ENCODE data around the gene PLA2G5. TPM values are rescaled to one million over a fixed set of nuclear protein-coding genes. Genes with fewer than 3 reads are reported as not detected.

PLA2G5 gene
- total RNA-seq, 2 donors from 2014 or later = 18.7 to 19.2 TPM

- Histone ChIP-seq H3K9me3 (no peaks in the 10 kb centered on the region), H3K4me1 (ENCODE audit: control insufficient read depth in 1 of 2, low read depth in 2 of 2) (peaks cover 5 to 36% of the 10 kb centered on the region in 2 donors), H3K4me3 (no peak overlapping the region), H3K27me3 (replicated peaks; ENCODE audit: insufficient read depth) (no peaks in the 10 kb centered on the region), H3K36me3 (no peaks in the 10 kb centered on the region), H3K27ac (no peak overlapping the region)
- no peak for DNase-seq (ENCODE audit: low spot score)
- no peak for ATAC-seq (ENCODE audit: insufficient number of reproducible peaks, low FRiP score, low read depth)
- TF ChIP-seq, protein P1, sequence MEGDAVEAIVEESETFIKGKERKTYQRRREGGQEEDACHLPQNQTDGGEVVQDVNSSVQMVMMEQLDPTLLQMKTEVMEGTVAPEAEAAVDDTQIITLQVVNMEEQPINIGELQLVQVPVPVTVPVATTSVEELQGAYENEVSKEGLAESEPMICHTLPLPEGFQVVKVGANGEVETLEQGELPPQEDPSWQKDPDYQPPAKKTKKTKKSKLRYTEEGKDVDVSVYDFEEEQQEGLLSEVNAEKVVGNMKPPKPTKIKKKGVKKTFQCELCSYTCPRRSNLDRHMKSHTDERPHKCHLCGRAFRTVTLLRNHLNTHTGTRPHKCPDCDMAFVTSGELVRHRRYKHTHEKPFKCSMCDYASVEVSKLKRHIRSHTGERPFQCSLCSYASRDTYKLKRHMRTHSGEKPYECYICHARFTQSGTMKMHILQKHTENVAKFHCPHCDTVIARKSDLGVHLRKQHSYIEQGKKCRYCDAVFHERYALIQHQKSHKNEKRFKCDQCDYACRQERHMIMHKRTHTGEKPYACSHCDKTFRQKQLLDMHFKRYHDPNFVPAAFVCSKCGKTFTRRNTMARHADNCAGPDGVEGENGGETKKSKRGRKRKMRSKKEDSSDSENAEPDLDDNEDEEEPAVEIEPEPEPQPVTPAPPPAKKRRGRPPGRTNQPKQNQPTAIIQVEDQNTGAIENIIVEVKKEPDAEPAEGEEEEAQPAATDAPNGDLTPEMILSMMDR (IDR thresholded peaks at IDR 0.05) = no peak
Measured at GRCh38 chr1:20073256-20073655, 3.3 kb downstream of the PLA2G5 start.

- Histone ChIP-seq H3K27ac (no peak overlapping the region), H3K4me1 (ENCODE audit: control insufficient read depth in 1 of 2, low read depth in 2 of 2) (peaks cover 5 to 31% of the 10 kb centered on the region in 2 donors), H3K9me3 (no peaks in the 10 kb centered on the region), H3K27me3 (replicated peaks; ENCODE audit: insufficient read depth) (no peaks in the 10 kb centered on the region), H3K36me3 (no peaks in the 10 kb centered on the region), H3K4me3 (no peak overlapping the region)
- TF ChIP-seq, protein P1 (IDR thresholded peaks at IDR 0.05) = no peak
- ATAC-seq (ENCODE audit: insufficient number of reproducible peaks, low FRiP score, low read depth) = no peak
- no peak for DNase-seq (ENCODE audit: low spot score)
Measured at GRCh38 chr1:20074055-20074724, 4.2 kb downstream of the PLA2G5 start.

GRCh38 chr1:20074725-20075171, 4.8 kb downstream of the PLA2G5 start:
- H3K27ac ChIP-seq = no peak overlapping the region
- no peak for DNase-seq (ENCODE audit: low spot score)
- TF ChIP-seq, protein P1 (IDR thresholded peaks at IDR 0.05) = no peak

GRCh38 chr1:20075345-20075744, 5.4 kb downstream of the PLA2G5 start:
- no peak for DNase-seq (ENCODE audit: low spot score)

More at GRCh38 chr1:20074725-20075171, 4.8 kb downstream of the PLA2G5 start:
- Histone ChIP-seq H3K4me3 (no peak overlapping the region), H3K27me3 (replicated peaks; ENCODE audit: insufficient read depth) (no peaks in the 10 kb centered on the region), H3K9me3 (no peaks in the 10 kb centered on the region), H3K4me1 (ENCODE audit: control insufficient read depth in 1 of 2, low read depth in 2 of 2) (peaks cover 0 to 26% of the 10 kb centered on the region in 2 donors), H3K36me3 (no peaks in the 10 kb centered on the region)
- ATAC-seq (ENCODE audit: insufficient number of reproducible peaks, low FRiP score, low read depth) = no peak

GRCh38 chr1:20076223-20076622, 6.2 kb downstream of the PLA2G5 start:
- Histone ChIP-seq H3K36me3 (no peaks in the 10 kb centered on the region), H3K4me3 (no peak overlapping the region), H3K9me3 (no peaks in the 10 kb centered on the region), H3K27ac (no peak overlapping the region), H3K4me1 (ENCODE audit: control insufficient read depth in 1 of 2, low read depth in 2 of 2) (peaks cover 0 to 20% of the 10 kb centered on the region in 2 donors), H3K27me3 (replicated peaks; ENCODE audit: insufficient read depth) (no peaks in the 10 kb centered on the region)
- TF ChIP-seq, protein P1 (IDR thresholded peaks at IDR 0.05) = no peak
- DNase-seq (ENCODE audit: low spot score) = no peak
- no peak for ATAC-seq (ENCODE audit: insufficient number of reproducible peaks, low FRiP score, low read depth)

More at GRCh38 chr1:20075345-20075744, 5.4 kb downstream of the PLA2G5 start:
- TF ChIP-seq, protein P1 (IDR thresholded peaks at IDR 0.05) = no peak
- Histone ChIP-seq H3K9me3 (no peaks in the 10 kb centered on the region), H3K27me3 (replicated peaks; ENCODE audit: insufficient read depth) (no peaks in the 10 kb centered on the region), H3K27ac (no peak overlapping the region), H3K4me1 (ENCODE audit: control insufficient read depth in 1 of 2, low read depth in 2 of 2) (peaks cover 0 to 22% of the 10 kb centered on the region in 2 donors), H3K4me3 (no peak overlapping the region), H3K36me3 (no peaks in the 10 kb centered on the region)
- no peak for ATAC-seq (ENCODE audit: insufficient number of reproducible peaks, low FRiP score, low read depth)

Data from thoracic aorta (tissue), 2 donors.